ENCODE results near the gene PRDX6.

DNA sequence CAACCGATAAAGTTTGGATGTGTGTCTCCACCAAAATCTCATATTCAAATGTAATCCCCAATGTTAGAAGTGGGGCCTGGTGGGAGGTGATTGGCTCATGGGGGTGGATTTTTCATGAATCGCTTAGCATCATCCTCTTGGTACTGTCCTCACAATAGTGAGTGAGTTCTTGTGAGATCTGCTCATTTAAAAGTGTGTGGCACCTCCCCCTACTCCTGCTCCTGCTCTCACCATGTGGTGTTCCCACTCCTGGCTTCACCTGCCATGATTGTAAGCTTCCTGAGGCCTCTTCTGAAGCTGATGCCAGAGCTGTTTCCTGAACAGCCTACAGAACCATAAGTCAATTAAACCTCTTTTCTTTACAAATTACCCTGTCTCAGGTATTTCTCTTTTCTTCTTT is 28.2 kb upstream of the PRDX6 start:
- TF ChIP-seq POLR2AphosphoS5 (IDR thresholded peaks at IDR 0.05; ENCODE audit: low read depth, low read length) (no peak), SIN3A (IDR thresholded peaks at IDR 0.05; ENCODE audit: borderline replicate concordance, insufficient read depth, low read length) (no peak), TAF1 (IDR thresholded peaks at IDR 0.05; ENCODE audit: borderline replicate concordance, insufficient read depth, low read length) (no peak)
